NCI-H226 (cell line): ENCODE results near the gene SETD6.
"Not testable (repeated sequence)": the region's sequence is repeated elsewhere in the genome, so short reads cannot be mapped to it uniquely, and the experiment has no call there.

Source experiments
- DNase-seq: peaks from one replicate; pipeline ENCODE4 v3.0.0-alpha.2; 2015

SETD6 gene, protein sequence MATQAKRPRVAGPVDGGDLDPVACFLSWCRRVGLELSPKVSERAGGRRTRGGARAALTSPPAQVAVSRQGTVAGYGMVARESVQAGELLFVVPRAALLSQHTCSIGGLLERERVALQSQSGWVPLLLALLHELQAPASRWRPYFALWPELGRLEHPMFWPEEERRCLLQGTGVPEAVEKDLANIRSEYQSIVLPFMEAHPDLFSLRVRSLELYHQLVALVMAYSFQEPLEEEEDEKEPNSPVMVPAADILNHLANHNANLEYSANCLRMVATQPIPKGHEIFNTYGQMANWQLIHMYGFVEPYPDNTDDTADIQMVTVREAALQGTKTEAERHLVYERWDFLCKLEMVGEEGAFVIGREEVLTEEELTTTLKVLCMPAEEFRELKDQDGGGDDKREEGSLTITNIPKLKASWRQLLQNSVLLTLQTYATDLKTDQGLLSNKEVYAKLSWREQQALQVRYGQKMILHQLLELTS

DNA sequence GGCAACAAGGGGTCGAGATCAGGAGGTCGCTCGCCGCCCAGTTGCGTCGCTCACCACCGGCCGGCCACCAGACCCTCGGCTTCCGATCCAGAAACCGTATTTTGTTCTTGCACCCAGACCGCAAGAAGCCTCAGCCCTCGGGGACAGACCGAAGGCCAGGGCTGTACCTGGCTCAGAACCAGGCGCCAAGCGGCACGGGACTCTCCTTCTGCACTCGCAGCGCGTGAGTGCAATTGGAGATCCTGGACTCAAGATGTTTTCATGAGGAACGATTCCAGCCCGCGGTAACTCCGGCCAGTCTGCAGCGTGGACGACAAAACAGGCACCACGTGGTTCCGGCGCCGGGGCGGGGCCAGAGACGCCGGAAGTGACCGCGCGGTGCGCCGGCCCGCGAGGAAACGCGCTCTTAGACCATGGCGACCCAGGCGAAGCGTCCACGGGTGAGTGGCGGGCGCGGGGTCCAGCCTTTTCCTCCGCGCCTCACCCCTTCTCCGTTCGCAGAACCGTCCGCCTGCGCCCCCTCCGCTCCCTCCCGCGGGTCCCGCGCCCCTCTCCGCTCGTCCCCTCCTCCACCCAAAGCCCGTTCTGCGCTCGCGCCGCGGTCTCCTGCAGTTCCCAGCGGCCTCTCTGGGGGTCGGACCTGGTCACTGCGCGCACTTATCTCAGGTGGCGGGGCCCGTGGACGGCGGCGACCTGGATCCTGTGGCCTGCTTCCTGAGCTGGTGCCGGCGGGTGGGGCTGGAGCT is at the start of gene SETD6:
SETD6 (plus strand) TSS at position 393 of the 746 bp plus-strand sequence; CDS start at position 414, 21 bp downstream.
- peak; percentile 81 for DNase-seq

DNA sequence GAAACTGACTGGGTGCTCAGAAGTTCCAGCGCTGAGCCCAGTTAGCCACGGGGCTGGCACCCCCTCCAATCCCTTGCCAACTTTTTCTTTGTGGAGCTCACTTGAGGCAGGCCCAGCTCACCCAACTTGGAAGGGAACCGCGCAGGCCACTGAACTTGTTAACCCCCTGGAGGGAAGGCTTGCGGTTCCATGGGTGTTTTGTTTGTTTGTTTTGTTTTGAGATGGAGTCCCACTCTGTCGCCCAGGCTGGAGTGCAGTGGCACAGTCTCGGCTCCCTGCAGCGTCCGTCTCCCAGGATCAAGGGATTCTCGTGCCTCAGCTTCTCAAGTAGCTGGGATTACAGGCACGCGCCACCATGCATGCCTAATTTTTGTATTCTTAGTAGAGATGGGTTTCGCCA is 49.5 kb upstream of the SETD6 start:
- DNase-seq, result no peak

DNA sequence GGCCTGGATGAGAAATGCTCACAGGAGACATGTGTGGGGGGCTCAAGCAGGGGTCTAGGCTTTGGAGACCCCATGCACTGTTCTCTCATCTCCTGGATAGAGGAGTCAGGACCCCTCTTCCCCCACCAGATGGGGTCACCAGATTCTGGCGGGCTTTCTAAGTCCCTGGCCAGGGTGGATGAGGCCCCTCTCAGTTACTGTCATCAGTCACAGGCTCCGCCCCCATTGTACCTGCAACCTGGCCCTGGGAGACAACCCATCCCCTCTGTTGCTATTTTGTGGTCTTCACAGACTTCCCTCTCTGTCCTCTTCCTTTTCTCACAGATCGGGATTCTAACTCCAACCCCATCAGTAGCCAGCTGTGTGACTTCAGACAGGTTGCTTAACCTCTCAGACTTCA is 48.9 kb upstream of the SETD6 start:
- DNase-seq, result no peak

DNA sequence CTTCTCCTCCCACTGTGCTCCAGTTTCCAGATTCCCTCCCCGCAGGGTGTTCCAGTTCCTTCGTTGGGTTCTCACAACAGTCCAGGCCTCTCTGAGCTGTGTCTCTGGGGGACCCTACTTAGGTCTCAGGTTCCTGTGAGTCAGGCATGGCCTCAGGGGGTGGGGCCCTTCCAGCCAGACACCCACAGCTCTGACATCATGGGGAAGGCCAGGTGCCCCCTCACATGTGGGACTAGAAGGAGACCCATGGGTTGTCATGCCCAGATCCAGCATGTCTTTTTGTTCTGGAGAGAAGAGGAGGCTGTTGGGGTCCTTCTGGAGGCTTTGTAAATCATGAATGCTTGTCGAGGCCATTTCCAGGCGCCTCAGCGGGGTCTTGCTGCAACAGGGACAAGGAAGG is 47.4 kb upstream of the SETD6 start:
- no peak for DNase-seq

DNA sequence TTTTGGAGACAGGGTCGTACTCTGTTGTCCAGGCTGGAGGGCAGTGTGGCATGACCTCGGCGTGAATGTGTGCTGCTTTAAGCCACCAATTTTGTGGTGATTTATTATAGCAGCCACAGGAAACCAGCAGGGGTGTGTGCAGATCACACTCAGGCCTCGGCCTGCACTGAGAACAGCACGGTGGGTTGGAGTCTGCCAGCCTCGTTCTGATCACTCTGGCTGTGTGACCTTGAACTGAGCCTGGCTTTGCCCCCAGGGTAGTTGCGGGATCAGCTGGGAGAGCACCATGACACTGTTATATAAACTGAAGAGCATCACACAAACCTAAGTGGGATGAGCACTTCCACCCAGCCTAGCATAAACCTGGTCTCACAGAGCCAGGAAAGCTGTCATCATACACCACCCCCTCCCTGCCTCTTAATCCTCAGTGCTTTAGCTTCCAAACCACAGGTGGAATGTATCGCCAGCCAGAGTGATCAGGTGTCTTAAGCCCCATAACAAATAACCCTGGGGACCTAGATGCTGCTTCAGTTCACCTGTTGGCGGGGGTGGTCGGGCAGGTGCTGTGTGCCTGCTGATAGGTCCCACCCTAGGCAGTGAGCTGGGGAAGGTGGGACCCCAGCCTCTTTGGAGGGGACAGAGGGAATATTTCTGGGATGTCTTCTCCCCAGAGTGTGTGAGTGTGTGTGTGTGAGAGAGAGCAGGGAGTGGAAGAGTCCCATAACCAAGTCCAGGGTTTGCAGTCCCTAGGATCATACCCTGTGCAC is 43.9 kb upstream of the SETD6 start:
- no peak for DNase-seq

DNA sequence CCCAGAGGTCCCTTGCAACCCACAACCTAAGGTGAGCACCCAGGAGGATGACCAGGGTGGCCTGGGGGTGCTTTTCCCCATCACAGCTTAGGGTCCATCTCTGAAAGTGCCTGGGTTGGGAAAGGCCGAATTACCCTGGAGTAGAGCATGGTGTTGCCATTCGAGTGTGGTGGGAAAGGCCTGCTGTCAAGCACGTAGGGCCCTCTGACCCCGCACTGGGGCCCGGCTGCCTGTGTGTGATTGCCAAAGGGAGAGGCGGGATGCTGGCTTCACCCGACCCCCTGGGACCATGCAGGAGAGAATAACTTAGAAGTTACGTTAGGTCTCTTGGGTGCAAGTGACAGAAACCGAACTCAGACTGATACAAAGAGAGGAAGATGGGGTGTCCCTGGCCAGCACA is 43.1 kb upstream of the SETD6 start:
- no peak for DNase-seq

DNA sequence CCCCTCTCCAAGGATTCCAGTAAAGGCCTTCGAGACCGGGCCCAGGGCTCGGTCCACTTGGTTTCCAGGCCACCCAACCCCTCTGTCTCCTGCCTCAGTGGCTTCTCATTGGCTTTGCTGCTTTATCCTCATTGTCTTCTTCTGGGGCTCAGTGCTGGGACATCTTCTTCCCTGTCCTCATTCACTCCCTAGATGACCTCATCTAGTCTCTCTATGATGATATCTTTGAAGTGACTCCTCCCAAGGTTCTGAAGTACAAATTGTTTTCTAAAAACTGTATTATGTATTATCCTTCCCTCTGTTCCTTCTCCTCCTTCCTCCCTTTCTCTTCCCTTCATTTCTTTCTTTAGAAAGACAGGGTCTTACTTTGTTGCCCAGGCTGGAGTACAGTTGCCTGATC is 42.5 kb upstream of the SETD6 start:
- DNase-seq, result no peak

DNA sequence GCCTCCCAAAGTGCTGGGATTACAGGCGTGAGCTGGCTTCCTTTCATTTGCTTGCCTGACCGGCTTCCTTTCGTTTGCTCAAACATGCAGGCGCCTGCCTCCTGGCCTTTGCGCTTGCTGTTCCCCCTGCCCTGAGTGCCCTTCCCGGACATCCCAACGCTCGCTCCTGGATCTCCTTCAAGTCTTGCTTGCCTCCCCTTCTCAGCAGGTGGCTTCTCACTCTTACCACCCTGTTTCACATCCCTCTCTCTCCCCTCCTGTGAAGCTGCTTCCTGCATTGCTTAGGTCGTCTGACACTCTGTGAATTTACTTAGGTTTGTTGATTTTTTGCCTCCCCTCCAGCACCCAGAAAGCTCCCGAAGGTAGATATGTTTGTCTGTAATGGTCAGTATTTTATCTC is 41.0 kb upstream of the SETD6 start:
- DNase-seq, result no peak

DNA sequence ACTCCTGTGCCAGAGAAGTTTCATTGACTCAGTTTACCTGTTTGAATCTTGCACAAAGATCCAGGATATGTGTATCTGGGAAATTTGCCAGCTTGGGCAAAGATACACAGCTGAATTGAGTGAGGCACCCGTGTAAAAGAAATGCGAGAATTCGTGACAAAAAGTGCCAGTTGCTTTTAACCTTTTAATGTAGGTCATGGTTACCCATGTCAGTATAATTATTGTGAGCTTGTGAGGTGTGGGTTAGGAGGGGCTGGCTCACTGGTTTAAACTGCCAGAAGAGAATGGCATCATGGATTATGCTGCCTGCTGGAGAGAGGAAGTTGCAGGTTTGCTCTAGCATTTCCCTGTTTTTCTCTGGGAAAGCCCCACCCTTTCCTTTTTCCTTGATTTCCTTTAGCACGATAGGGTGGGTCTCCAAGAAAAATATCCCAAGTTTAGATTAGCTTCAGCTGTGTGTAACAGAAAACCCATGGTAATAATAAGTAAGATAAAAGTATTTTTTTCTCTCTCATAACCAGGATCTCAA is 40.2 kb upstream of the SETD6 start:
- no peak for DNase-seq

DNA sequence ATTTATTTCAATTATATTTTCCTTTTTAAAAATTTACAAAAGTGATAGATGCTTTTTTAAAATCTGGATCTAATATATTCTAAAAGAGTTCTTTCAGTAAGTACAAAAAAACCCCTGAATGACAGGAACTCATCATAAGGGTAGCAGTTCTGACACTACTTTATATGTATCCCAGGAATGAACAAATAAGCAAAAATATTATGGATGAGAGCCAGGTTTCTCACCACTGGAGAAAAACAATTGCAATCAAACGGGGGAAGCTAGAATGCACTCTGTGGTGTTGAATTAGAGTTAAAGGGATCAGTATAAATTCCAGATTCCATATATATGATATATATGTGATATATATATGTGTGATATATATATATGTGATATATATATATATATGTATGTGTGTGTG is 38.5 kb upstream of the SETD6 start:
- no peak for DNase-seq

DNA sequence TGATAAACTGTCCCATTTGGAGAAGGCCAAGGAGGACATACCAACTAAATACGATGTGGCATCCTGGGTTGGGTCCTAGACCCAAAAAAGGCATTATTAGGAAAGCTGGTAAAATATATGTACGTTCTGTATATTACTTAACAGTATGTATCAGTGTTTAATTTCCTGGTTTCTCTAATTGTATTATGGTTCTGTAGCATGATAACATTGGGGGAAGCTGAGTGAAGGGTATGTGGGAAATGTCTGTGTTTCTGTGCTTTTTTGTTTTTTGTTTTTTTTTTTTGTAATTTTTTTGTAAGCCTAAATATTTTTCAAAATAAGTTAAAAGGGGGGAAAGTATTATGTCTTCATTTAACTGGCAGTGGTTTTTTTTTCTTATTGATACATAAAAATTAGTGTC is 36.9 kb upstream of the SETD6 start:
- DNase-seq, result no peak

DNA sequence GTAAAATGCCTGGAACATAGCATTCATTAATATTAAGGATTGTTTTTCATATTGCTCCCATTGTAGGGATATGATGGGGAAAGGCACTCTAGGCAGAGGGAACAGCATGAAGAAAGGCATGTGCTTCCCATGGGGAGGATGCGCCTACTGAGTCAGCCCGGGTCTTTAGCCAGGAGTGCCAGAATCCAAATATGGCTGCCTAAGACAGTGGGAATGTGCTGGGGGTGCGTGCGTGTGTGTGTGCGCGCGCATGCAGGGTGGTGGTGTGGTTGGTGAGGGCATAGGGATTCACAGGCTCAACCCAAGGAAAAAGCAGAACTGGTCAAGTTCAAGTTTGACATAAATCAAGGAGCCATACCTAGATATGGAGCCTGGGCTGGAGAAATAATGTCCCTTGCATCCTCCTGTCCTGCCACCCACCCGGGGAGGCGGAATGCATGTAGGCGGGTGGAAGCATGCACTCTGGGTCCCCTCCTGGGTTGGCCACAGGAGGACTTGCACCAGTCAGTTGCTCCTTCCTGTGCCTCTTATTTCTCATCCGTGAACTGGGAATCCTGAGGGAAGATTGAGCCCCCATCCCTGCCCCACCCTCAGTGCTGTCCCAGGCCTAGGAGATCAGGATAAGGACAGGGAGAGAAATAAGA is 34.0 kb upstream of the SETD6 start:
- DNase-seq, result no peak

DNA sequence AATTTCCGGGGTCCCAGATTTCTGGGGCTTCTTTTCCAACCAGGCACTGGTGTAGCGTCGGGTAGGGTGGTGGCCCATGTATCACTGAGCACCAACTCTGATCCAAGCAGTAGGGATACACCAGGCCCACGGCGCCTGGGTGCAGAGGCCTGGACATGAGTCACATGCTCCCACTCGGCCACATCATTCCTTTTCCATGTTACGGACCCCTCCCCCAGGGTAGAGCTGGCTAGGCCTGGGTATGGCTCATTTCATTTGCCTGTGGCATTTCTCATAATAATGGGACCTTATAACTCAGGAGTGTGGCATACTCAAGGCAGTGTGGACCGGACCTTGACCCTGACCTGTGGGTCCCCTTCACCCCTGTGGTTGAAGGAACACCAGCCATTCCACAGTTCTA is 33.4 kb upstream of the SETD6 start:
- no peak for DNase-seq

DNA sequence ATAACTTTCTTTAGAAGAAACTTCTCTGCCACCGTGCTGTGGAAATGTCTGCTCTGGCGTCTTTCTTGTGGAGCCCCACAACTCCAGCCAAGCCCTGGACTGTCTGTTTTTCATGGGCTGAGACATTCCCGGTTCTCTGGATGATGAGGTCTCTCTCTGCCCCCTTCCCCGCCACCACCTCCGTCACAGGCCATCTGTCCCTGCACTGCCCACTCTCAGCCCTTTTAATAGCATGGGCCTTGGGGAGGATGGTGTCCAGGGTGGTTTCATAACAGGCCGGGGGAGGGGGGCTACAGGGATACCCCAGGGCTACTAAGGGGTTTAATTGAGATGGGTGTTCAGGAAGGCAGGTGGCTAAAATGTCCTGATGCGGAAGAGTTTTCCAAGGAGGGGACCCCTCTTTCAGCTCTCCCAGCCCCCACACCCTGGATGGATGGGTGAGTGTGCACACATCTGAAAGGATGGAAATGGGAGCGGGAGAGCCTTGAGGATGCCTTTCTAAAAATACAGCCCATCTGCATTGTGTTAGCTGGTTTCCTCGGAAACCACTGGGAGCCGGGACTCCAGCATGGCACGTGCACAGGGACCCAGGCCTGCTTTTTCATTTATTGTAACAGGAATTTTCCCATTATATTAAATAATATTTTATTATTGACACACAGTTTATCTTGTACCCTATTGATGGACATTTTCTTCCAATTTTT is 30.0 kb upstream of the SETD6 start:
- no peak for DNase-seq

DNA sequence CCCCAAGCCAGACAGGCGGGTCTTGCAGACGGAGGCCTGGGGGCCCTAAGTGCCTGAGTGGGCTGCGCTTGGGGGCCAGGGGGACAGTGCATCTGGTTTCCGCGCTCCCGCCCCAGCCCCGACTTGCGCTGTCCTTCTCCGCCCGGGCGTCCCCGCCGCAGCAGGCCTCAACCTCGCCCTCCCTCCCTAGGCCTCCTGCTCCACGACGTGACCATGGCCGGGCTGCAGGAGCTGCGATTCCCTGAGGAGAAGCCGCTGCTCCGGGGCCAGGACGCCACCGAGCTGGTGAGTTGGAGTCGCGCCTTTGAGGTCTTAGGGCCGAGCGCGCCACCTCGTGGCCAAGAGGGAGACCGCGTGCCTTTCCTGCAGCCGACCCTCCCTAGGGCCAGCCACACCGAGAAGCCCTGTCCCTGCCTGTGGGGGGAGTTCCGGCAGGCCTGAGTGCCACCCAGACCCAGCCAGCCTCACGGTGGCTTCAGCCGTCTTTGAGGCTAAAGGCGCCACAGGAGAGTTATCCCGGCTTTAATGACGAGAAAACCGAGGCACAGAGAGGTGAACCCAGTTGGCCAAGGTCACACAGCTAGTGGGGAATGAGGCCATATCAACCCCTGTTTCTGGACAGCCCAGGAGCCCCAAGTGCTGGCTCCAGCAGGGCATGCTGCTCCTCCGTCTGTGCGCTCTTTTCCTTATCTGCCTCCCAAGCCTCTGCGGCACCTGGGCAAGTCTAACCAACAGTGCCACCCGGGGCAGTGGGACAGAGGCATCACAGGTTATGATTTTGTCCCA is 27.6 kb upstream of the SETD6 start:
- peak; percentile 52 for DNase-seq

DNA sequence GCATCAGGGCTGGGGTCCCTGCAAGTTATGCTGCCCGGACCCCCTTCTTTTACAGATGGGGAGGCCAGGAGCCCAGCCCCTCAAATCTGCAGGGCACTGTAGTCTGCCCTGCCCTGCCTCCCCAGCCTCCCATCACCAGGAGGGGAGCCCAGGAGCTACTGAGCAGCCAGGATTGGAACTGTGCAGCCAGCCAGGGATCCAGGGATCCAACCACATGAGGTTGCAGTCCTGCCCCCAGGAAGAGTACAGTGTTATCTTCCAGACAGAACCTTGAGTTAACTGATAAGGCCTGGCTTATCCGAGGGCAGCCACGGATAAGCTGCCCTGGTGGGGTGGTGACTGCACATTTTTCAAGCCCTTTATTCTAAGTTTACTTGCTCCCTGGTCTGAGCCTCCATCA is 26.8 kb upstream of the SETD6 start:
- no peak for DNase-seq

DNA sequence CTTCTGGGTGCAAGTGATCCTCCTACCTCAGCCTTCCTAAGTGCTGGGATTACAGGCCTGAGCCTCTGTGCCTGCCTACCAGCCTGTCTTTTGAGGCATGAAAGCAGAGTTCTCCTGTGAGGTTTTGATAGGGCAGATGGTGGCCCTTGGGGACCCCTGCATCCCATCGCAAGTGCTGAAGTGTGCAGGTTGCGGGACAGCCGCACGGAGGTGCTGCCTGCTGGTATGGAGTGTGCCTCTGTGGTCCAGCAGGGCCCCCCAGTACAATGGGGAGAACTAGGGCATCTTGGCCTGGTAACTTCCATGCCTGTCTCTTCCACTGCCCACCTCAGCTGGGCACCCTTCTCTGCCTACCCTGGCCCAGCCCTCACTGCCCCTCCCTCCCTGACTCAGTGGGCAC is 25.3 kb upstream of the SETD6 start:
- no peak for DNase-seq

DNA sequence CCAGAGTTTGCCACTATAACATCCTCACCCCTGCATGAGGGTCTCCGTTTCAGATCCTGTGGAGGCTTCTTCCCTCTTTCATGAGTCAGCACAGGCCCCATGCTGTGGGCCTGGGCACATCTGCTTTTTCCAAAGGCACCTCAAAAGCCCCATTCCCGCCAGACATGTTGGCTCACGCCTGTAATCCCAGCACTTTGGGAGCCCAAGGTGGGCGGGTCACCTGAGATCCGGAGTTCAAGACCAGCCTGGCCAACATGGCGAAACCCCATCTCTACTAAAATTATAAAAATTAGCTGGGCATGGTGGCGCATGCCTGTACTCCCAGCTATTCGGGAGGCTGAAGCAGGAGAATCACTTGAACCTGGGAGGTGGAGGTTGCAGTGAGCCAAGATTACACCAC is 24.8 kb upstream of the SETD6 start:
- not testable (repeated sequence) for DNase-seq

DNA sequence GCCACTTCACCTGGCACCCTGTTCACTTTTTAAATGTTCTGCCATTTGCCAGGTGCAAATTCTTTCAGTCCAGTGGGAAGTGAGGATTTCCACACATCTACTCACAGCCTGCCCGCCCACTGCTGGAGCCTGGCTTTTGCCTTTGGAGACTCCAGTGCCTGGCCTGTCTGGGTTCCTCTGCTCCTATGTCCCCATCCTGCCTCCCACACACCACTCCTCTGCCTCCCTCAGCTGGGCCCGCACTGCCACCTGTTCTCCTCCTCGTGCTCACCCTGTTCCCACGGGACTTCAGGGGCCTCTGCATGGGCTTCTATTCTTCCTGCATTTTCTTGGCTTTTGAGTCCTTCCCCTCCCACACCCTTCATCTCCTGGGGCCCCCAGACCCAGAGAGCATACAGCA is 23.3 kb upstream of the SETD6 start:
- no peak for DNase-seq

DNA sequence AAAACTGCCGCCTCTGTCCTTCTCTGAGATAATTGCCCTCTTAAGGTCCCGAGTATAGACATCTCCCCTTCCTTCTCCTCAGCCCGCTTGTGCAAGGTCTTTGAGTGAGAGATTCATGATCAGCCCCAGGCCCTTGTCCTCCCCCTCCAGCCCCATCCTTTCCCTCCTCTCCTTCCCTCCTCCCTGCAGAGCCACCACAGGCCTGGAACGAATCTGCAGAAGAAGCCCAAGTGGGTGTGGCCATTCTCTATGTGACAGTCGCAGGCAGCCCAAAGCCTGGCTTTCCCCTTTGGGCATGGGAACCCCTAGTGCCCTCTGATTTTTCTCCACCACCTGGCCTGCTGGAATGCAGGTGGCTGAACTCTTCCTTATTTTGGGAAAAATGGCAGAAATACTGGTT is 22.6 kb upstream of the SETD6 start:
- DNase-seq, result no peak

DNA sequence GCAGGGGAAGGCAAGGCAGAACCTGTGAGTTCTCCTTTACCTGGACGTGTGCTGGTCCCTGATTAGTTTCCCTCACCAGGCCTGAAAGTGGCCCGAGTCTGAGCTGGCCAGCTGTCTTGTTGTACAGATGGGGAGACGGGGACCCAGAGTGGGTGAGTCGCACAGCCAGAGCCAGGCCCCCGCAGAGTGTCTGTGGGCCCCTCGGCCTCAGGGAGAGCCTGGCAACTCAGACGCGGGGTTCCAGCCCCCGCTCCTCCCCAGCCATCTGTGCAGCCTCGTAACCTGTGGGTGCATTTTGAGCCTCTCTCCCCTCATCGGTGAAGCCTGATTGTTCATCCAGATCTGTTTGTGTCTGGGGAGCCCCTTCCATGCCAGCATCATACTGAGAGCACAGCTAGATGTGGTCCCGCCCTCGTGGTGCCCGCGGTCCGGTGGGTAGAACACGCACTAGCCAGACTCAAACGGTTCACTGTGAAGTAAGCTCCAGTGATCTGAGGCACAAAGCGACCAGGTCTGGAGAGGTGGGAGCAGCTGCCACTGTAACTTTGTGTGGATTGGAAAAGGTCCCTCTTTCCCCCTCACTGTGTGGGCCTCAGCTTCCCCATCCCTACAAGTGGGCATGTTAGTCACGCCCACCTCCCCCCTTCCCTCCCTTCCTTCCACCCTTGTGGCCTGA is 21.4 kb upstream of the SETD6 start:
- no peak for DNase-seq
